ENCODE results near the gene ADSS2.

DNA sequence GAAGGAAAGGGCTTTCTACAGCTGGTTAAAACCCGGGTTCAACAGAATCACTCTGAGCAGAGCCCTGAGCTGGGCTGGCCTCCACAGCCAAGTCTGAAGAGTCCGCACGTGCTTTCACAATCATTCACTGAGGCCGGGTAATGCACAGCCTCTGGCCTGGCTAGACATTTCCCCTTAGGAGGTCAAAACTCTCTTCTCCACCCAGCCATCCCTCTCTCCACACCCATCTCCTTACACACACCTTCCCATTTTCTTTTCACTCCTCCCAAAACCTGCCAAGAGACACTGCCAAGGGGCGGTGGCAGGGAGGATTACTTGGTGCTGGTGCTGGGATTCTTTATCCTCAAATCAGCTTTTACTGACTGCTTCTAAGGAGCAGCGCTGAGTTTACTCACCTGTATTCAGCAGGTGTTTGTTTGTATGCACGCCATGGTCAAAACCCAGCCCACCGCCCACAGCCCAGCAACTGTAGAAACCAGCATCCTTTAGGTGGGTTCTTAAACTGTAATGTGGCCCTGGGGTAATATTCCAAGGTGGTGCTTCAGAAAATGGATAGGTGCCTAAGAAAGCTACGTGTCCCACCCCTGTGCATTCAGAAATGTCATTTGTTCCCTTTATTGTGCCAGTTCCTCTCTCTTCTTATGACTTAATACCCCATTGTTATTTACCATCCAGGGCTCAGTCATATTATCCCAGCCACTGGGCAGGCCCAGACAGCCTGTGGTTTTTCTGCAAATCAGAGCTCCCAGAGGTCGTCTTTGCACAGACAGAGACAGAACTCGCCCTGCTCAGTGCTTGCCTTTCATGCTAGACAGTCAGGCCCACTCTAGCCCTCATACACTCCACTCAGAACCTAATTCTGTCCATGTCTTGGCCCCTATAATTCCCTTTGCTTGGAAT, 80.2 kb downstream of the ADSS2 start:
- TF ChIP-seq EZH2 (IDR thresholded peaks at IDR 0.05): no peak
- no peak for TF ChIP-seq EGR1 (IDR thresholded peaks at IDR 0.05; ENCODE audit: low read depth)

Measured in HCT116 (cell line).